NCI-H2196 (cell line): ENCODE results near the gene SLC28A3.
"Not testable (repeated sequence)": the region's sequence is repeated elsewhere in the genome, so short reads cannot be mapped to it uniquely, and the experiment has no call there.

Experiments
- DNase-seq: peaks from one replicate; lab custom pipeline; 2025; ENCODE audit not compliant: unreplicated experiment; lab: John Stamatoyannopoulos, UW

SLC28A3 gene, protein sequence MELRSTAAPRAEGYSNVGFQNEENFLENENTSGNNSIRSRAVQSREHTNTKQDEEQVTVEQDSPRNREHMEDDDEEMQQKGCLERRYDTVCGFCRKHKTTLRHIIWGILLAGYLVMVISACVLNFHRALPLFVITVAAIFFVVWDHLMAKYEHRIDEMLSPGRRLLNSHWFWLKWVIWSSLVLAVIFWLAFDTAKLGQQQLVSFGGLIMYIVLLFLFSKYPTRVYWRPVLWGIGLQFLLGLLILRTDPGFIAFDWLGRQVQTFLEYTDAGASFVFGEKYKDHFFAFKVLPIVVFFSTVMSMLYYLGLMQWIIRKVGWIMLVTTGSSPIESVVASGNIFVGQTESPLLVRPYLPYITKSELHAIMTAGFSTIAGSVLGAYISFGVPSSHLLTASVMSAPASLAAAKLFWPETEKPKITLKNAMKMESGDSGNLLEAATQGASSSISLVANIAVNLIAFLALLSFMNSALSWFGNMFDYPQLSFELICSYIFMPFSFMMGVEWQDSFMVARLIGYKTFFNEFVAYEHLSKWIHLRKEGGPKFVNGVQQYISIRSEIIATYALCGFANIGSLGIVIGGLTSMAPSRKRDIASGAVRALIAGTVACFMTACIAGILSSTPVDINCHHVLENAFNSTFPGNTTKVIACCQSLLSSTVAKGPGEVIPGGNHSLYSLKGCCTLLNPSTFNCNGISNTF

DNA sequence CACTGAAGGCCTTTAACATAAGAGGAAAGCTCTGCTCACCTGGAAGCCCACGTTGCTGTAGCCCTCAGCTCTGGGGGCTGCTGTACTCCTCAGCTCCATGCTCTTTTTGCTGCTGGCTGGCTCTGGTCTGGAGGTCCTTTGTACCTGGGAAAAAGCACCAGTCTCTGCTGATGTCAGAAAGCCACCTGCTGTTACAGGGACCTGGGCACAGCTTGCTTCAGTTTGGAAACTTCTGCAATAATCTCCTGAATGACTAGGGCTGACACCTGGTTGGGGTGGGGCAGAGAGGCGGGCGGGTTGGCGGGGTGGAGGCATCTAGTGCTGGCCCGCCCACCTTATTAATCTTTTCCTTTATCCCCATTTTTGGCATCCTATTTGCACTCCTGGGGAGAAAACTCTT, at the start of gene SLC28A3:
Gene SLC28A3 (minus strand): TSS at position 224 of the 400 bp plus-strand sequence. CDS start 125 bp downstream, at position 99.
- DNase-seq, result no peak

DNA sequence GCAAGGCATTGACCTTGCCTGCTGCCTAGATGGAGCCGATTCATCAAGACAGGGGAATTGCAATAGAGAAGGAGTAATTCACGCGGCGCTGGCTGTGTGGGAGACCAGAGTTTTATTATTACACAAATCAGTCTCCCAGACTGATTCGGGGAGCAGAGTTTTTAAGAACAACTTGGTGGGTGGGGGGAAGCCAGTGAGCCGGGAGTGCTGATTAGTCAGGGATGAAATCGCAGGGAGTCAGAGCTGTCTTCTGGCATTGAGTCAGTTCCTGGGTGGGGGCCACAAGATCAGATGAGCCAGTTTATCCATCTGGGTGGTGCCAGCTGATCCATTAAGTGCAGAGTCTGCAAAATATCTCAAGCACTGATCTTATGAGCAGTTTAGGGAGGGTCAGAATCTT, 49.7 kb upstream of the SLC28A3 start:
- not testable (repeated sequence) for DNase-seq

DNA sequence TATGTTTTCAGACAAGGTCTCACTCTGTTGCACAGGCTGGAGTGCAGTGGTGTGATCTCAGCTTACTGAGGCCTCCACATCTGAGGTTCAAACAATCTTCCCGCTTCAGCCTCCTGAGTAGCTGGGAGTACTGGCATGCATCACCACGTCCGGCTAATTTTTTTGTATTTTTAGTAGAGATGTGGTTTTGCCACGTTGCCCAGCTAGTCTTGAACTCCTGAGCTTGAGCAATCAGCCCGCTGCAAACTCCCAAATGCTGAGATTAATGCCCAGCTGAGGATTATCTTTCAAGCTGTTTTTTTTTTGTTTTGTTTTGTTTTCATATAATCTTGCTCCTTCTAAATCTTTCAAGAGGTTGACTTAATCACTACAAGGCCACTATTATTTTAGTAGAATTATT, 47.3 kb upstream of the SLC28A3 start:
- DNase-seq, result no peak

DNA sequence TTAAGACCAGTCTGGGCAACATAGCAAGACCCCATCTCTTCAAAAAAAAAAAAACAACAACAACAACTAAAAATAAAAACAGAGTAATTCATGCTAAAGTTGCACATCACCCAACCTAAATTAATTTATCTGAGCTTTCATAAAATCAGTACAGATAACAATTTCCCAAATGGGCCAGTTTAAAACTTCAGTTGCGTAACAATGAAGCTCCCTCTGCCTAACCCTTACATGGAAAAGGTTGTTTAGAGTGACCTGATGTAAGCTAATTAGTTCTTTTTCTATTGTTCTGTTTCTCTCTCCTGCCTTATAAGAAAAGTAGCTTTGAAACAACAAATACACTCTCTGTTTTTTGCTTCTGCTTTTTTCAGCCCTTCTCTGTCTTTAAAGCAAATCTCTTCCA, 46.2 kb upstream of the SLC28A3 start:
- no peak for DNase-seq

DNA sequence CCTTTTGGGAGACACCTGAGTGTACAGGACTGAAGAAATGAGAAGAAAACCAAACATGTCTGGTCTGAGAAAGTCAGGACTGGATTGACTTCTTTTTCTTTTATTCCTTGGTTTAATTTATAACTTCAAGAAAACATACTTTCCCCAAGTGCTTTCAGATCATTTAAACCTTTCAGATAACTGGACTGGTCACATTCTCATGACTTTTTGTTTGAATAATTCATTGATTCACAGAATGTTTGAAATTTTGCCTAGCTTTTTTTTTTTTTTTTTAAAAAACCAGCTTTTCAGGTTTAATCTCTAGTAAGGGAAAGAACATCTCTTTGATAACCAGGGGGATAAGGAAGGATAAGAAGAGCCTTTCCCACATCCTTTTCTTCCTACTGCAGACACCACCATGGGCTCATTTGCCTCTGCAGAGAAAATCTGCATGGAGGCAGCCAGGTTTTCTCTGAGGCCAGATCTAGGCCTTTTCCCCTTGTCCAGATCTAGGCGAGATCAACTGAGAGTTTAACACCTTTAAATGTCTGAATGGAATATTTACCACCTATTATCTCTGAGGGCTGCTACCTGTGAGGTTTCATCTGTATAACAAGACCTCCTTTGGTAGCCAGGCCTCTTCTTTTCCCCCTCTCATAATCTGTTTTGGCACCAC, 45.0 kb upstream of the SLC28A3 start:
- DNase-seq, result no peak

DNA sequence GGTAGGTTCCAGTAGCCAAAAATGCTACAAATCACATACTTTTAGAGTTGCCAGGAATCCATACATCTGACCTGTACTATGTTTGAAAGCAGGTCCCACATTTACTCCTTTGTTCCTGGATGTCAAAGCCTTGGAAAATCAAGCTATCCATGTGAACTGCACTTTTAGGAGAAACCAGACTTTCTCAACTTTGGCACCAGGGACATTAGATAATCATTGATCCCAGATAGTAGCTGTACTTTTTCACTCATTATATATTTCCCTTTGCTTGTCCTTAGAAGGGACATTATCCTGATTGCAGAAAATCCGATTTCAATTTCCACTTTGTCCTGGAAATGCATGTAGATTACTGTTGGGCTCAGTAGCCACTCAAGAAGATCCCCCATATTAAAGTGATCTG, 44.1 kb upstream of the SLC28A3 start:
- DNase-seq, result no peak

DNA sequence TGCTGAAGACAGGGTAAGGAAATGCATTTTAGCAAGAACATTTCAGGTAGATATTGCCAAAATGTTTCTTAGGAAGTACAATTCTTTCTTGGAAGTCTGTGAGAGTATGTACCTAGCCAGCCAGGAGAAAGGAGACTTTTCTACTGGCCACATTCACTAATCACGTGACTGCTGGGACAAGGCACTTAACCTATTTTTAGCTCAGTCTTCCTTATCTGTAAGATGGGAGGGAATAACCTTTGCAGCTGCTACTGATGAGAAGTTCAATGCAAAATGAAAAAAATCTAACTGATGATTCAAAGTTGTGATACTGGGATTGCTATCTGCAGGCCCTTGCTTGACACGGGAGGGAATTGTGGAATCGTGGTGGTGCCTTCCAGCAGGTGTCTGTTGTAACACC, 42.6 kb upstream of the SLC28A3 start:
- DNase-seq, result no peak

DNA sequence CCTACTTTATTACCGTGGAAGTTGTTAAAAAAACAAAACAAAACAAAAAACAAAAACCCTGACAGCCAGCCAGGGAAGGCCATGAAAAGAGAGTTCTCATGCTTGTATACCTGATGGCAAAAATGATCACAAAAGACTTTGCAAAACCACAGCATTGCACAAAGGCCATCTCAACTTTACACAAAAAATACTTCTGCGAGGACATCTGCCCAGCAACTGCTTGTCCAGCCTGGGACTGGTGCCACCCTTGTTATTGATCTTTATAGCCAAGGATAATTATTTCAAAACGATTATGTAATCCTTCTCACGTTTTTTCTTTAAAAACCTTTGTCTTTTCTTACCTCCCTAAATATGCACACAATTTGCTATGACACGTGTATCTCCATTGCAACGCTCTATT, 42.2 kb upstream of the SLC28A3 start:
- no peak for DNase-seq

DNA sequence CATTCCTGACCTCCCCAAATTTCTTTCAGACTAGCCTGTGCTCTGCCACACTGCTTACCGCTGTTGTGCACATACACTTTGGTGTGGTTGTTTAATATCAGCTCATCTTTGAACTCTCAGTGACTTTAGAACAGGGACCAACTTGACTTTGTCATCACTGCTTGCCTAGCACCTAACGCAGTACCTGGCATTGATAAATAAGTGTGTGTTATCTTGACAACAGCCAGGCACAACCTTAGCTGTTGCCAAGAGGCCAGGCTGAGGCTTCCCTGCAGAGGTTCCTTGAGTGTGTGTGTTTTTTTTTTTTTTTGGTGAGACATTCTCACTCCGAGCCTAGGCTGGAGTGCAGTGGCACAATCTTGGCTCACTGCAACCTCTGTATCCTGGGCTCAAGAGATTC, 41.0 kb upstream of the SLC28A3 start:
- no peak for DNase-seq

DNA sequence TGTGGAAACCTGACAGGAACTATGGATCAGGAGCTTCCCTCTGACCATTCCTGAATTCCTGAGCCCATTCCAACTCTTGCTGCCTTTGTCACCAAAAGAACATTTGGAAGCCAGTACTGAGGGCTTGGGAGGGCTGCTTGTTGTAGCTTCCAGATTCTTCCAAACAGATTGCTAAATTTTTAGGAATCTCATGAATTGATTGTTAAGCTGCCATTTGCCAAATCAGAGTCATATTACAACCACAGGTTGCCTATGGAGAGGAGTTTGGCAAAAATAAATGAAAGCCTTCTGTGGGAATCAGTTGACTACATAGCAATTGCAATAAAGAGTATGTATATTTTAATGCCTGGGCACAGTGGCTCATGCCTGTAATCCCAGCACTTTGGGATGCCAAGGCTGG, 39.2 kb upstream of the SLC28A3 start:
- no peak for DNase-seq

DNA sequence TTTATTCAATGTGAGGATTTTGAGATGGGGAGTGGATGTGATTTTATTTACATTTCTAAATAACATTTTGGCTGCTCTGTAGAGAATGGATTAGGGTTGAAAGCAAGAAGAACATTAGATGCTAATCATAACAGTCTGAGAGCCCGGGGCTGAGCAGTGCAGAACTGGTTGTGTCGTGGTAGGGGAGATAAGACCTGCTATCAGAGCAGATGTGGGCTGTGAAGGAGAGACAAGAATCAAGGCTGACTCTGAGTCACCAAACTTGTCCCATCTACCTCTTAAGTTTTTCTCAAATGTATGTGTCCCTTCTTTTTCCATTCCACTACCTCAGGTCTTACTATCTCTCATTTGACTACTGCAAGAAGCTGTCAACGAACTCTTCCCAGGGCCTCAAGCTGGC, 35.4 kb upstream of the SLC28A3 start:
- DNase-seq, result no peak

DNA sequence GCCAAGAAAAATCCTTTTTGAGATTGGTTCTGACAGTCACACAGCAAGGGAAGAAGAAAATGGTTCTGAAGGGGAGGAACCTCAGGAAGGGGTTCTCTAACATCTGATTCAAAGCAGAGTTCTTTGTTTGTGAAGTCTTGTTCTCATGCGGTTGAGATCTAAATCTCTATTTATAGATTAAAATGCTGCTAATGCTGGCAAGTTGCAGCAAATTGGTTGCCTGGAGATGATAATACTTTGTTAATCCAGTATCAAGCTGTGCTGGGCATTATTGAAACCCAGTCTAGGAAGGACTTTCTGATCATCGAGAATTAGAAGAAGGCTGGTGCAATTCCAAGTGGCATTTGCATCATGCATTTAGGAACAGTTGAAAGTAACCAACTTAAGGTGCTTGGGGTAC, 34.0 kb upstream of the SLC28A3 start:
- no peak for DNase-seq

DNA sequence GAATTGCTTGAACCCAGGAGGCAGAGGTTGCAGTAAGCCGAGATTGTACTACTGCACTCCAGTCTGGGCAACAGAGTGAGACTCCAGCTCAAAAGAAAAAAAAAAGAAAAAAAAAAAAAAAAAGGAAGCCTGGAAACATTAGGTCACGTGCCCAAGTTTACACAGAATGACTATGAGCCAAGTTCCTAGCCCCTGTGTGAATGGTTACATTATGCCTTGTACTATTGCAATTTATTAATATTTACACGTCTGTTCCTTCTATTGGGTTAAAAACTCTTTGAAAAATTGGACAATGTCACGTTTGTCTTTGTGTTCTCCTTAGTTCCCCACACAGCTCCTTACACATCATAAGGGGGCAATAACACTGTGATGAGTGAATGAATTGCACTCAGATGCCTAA, 33.5 kb upstream of the SLC28A3 start:
- no peak for DNase-seq

DNA sequence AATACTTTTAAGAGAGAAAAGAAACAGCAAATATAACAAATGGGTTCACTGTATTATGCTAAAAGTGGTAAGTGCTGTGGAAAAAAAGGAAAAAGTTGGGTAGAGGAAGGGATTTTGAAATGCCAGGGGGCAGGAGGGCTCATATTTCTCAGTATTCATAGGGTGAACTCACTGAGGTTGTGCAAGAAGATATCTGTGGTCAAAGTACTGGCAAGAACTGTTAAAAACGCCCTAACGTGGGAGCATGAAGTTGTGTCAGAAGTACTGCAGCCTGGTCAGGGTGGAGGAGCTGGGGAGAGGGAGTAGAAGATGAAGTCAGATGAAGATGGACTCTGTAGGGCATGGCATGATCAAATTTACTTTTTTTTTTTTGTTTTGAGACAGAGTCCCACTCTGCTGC, 31.2 kb upstream of the SLC28A3 start:
- no peak for DNase-seq

DNA sequence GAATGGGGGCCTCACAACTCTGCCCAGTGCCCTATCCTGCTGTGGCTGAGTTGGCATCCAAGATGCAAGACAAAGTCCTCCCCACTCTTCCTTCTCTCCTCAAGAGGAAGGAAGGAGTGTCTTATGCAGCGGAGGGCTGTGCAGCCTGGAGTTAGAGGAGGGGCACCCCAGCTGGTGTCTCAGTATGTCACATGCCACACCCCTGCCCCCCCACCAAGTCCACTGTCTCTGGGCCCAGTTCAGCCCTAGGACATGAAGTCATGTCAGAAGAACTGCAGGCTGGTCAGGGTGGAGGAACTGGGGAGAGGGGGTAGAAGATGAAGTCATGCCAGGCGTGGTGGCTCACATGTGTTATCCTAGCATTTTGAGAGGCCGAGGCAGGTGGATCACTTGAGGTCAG, 28.0 kb upstream of the SLC28A3 start:
- DNase-seq, result no peak

DNA sequence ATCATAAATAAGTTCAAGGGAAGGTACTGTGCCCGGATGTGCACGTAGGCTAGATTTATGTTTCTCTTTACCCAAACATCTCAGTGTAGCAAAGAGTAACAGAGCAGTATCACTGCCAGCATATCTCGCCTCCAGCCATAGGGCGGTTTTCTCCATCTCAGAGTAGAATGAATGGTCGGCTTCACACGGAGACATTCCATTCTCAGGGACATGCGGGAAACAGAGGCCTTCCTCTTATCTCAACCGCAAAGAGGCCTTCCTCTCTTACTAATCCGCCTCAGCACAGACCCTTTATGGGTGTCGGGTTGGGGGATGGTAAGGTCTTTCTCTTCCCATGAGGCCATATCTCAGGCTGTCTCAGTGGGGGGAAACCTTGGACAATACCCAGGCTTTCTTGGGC, 27.2 kb upstream of the SLC28A3 start:
- DNase-seq, result not testable (repeated sequence)

DNA sequence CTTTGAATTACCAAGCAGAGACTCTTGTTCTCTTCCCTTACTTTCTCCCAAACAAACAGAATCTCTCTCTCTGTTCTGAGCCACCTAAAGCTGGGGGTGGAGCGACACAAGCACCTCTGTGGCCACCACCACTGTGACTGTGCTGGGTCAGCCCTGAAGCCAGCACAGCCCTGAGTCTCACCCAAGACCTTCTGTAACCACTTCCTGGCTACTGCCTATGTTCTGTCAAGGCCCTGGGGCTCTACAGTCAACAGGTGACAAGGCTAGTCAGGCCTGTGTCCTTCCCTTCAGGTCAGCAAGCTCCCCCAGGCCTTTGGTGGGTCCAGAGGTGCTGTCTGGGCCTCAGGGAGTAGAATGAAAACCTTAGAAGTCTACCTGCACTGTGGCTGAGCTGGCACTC, 26.1 kb upstream of the SLC28A3 start:
- DNase-seq, result no peak

DNA sequence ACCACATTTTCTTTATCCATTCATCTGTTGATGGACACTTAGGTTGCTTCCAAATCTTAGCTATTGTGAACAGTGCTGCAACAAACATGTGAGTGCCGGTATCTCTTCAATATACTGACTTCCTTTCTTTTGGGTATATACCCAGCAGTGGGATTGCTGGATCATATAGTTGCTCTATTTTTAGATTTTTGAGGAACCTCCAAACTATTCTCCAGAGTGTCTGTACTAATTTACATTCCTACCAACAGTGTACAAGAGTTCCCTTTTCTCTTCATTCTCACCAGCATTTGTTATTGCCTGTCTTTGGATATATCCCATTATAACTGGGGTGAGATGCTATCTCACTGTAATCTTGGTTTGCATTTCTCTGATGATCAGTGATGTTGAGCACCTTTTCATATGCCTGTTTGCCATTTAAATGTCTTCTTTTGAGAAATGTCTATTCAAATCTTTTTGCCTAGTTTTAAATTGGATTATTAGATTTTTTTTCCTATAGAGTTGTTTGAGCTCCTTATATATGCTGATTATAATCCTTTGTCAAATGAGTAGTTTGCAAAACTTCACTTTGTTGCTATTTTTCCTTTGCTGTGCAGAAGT, 24.4 kb upstream of the SLC28A3 start:
- DNase-seq, result not testable (repeated sequence)

DNA sequence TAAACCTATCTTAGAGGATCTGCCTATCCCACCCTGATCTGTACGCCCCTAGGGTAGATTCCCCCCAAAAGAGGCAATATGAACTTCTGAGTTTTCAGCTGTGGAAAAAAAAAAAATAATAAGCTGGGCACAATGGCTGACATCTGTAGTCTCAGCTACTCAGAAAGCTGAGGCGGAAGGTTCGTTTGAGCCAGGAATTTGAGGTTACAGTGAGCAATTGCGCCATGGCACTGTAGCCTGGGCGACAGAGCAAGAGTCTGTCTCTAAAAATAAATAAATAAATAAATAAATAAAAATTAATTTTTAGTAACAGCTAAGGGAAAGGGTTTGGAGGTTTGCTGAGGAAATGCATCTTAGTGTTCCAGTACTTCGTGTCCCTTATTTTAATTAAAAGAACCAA, 21.1 kb upstream of the SLC28A3 start:
- no peak for DNase-seq

DNA sequence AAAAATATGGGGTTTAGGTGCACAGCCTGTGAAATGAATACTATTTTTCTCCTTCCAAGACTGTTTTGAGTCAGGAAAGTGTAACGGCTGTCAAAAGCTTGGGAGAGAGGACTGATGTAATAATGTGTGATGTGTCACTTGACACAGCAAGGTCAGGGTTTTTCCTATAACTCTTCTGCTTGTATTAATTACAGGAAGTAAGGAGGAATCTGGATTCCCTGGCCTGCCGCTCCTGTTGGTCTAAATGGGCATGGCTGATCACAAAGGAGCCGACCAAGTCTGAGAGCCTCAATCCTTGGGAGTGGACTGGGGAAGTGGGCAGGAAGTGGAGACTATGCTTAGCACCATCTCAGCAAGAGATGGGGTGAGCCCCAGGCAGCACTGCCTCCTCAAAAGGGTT, 16.7 kb upstream of the SLC28A3 start:
- no peak for DNase-seq

DNA sequence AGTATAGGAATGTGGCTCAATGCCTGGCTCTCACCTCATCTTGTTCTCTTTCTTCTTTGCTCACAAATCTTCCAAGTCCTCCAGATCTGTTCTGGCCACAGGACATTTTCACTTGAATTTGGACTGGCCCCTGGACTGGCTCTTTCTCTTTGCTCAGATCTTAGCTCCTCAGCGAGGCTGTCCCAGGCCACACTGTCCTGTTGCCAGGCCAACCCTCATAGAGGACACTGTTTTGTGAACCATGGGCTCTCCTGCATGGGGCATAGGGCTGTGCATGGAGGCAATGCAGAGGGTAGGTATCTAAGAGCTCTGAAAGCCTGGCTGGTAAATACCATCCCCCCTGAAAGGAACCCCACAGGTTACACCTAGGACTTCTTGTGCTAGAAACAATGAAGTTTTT, 13.5 kb upstream of the SLC28A3 start:
- DNase-seq, result no peak

DNA sequence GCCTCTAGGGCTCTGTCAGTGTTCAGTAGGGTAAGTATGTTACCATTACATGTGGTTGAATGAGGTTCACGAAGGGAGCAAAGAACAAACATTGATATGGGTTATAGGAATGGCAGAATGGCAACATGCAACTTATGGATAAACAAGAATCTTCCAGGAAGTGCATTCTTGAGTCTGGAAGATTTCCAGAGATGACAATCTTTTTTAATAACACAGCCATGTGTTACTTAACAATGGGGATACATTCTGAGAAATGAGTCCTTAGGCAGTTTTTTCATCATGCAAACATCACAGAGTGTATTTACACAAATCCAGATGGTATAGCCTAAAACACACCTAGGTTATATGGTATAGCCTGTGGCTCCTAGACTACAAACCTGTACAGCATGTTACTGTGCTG, 9.1 kb upstream of the SLC28A3 start:
- DNase-seq, result no peak
